SIG-M5 (cell line): ENCODE measurements around the gene TBX15.

Experiments
- DNase-seq: peaks from one replicate; lab custom pipeline; 2025; lab: John Stamatoyannopoulos, UW

TBX15 gene

DNA sequence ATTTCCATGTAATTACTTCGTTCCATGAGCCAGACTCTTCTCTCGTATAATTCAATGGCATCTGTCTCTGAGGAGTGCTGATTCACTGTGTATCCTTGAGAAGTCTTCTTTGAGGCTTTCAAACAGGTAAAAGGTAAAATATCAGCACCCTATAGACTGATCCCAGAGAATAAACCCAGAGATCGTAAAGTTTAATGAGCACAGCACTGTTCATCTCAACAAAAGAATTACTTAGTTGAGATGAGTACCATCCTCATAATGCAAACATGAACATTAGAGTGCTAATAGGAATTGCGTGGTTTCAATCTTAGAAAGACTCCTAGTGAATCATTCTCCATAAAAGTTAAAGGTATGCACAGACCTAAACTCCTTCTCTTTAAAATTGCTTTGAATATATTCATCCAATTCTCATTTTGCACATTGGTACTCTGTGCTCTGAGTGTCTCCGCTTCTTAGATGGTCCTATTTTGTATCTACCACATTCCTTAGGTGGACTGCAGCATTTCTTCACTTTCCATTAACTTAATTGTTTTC lies 97.2 kb downstream of the TBX15 start:
- DNase-seq = no peak

DNA sequence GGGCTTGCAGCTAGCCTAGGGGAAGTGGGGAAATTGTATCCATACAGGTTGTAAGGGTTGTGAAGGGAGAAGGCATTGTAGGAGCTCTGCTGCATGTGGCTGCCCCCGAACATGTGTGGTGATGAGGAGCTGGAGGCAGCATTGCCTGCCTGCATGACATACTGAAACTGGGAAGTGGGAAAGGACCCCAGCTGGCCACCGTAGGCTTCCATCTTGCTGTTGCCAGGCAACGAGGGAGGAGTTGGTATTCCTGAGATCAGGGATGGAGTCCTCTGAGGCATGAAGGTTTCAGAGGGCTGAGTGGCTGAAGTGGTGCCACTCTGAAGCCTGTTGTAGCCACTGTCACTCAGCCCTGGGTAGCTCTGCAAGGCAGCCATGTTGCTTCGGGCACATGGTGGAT lies 103.2 kb downstream of the TBX15 start:
- DNase-seq = no peak

DNA sequence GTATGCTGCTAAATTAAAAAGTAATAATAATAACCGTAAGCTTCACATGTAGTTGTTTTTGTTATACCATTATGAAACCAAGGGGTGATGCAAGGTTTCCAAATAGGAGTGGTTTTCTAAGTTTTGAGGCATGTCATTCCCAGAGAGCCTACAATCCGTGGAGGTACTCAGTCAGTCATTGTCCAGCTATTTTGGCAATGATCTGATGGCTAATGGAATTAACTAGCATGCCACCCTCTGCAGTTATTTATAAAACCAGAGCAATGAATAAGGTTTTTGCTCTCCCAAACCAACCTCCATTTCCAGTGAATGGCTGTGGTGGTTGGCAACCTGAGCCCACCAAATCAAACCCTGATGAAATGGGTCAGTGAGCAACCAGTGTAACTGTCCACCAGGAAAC lies 106.4 kb downstream of the TBX15 start:
- no peak for DNase-seq

DNA sequence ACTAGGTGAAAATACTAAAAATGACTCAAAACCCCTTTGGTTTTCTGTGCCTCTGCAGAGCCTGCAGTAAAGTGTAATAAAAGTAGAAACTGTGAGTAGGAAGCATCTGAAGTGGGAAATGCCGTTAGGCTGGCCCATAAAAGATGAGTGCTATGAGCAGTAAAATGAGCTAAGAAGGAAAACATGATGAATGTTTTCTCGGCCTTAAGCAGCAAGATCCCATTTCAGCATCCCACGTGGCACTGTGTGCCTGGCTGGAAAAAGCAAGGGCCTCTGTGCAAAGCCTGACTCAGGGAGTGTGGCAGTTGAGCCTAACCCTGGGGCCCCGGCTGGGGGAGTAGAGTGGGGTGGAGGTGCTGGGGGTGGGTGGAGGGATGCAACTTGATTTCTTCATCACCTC lies 109.5 kb downstream of the TBX15 start:
- DNase-seq = no peak

DNA sequence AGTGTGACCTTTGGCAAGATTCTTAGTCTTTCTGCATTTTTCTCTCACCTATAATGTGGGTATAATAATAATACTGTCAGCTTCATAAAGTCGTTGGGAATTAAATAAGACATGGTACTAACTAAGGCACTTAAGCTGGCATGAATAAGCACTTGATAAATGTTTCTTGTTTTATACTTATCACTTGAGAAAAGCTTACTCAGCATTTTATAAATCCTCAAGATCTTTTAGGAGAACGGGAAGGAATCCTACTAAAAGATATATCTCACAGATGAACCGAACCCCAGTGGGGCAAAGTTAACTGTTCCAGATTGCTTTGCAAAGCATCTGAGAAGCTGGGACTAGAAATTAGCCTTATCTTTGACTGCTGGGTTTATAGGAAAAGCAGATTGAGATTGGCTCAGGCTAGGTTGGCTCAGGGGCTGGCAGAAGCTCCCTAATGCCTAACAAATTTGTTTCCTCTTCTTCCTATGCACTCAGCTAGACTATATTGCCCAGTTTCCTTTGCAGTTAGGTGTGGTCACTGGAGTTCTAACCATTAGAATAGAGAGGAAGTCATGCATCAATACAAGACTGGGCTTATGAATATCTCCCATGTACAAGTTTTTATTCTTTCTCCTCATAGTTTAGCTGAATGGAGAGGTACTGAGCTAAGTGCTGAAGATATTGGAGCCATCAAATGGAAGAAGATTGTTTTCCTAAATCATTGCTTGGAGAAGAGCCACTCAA lies 110.3 kb downstream of the TBX15 start:
- no peak for DNase-seq

DNA sequence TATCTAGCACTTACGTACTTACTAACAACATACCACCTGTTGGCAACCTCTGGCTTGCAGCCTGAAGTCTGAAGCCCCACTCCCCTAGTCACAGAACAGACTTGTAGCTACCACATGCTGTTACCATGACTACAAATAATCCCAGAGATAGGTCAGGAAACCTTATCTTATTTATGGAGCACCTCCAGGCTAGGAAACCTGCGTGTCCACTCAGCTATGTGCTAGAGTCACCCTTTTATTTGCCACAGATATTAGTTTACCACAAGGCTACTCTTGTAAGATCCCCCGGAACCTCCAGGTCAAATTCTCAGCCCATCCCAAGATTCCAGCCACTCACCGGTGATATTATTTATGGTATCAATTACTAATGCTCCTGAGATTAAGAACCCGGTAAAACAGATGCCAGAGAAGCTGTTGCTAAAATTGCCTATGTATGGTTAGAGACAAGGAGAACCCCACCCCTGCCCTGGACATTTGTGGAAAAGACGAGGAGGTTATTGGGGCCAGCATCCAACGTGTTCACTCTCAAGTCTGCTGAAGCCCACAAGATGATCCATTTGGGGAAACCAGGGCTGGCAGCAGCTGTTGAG lies 116.5 kb downstream of the TBX15 start:
- no peak for DNase-seq

DNA sequence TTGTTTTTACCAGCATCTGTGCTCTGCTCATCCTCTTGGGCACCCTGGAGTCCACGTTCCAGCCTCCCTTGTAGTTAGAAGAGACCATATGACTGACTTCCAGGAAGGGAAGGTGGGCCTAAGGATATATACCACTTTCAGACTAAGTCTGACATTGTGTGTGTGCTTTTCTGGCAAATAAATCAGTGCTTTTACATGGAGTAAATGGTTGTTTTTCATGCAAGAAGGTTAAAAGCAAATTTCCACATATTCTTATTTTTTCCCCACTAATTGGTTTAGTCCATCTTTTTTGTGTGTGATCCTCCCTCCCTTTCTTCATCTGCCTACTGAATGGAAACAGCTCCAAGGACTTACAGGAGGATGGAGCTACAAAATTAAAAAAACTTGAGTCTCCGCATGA lies 119.8 kb downstream of the TBX15 start:
- no peak for DNase-seq

DNA sequence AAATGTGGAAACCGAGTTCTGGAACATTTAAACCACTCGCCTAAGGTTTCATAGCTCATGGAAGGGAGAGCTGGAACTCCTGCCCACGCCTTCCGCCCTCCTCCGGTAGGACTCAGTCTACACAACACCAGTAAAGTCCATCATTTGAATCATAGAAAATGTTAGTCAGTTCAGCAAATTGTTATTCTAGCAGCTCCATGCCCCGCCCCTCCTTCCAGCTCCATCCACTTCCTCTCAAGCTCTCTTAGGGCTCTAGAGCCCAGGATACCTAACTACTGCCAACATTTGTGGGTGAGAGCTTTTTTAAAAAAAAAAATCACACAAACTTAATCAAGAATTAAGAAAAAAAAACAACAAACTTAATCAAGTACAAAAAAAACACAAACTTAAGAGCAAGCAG lies 121.8 kb downstream of the TBX15 start:
- DNase-seq = no peak

DNA sequence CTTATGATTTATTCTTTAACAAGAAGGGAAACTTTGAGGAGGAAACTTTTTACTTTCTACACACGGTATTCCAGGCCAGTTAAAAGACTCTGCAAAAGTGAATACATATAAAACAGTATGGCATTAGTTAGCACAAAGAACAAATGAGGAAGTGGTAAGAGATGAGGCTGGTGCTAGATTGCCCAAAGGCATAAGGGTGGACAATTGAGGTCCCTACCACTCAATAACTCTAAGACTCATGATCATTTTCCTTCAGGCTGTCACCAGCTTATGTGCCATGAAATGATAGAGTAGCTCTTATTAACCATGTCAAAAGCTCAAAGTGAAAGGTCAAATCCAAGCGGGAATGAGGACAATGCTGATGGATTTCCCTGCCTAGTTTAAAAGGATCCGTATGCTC lies 124.5 kb downstream of the TBX15 start:
- DNase-seq = no peak

DNA sequence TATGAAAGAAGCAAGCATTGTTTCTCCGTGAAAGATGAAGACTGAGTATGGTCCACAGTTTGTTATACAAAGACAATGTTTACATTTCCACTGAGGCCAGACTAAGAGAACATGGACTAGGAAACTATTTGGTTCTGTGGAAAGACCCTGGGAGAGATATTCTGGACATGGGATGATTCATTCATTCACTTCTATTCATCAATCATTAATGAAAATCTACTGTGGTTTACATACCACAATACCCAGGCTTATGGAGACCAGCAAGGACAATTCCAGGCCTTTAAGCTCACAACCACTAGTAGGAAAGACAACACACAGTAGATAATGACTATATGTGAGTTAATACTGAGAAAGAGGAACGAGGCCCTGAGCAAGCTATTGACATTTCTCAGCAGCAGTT lies 125.4 kb downstream of the TBX15 start:
- DNase-seq = no peak

DNA sequence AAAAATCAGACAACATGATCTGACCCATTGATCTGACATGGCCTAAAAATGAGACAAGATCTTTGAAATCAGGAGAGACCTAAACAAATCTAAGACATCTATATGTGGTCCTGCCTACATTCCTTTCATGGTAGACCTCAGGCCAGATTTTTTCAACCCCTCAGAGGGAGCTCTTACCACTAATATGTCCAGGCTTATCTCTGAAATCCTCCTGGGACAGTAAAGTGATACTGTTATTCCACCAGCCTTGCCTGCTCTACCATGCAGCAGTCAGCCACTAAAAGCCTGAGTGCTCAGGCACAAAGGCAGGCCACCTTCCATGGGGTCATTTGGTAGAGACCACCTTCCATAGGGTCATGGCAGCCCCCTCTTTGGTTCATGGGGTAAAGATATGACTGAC lies 126.9 kb downstream of the TBX15 start:
- DNase-seq = no peak

DNA sequence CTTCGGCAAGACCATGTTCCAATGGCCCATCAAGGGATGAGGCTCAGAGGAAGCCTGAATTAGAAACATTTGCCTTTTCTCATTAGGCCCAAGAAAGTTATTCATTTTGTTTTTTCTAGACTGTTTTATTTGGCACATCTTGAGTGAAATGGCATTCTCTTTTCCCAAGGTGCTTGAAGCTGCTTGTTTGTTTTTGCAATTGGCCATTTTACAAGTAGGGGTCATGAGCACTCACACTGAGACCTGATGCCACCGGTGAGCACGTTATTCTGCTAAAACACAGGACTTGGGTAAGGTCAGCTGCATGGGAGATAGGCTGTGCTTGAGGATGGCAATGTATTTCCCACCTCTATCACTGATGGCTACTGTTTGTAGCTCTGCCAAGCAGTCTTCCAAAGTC lies 128.1 kb downstream of the TBX15 start:
- no peak for DNase-seq

DNA sequence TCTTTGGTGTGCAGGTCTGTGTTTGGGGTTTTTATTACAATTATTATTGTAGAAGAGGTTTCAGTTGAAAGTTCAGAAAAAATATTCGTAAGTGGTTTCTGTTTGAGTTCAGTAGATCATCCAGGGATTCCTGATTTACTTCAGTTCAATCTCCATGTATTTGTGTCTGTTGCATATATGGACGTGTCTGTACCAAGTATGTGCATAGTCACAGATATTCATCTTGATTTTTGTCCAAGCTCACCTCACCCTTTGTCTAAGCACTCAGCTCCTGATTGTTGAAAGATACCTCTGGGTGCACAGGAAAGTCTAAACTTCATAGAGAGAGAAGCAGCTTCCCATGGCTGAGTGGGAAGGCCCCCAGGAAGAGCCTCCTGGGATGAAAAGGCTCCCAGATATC lies 141.7 kb downstream of the TBX15 start:
- no peak for DNase-seq

DNA sequence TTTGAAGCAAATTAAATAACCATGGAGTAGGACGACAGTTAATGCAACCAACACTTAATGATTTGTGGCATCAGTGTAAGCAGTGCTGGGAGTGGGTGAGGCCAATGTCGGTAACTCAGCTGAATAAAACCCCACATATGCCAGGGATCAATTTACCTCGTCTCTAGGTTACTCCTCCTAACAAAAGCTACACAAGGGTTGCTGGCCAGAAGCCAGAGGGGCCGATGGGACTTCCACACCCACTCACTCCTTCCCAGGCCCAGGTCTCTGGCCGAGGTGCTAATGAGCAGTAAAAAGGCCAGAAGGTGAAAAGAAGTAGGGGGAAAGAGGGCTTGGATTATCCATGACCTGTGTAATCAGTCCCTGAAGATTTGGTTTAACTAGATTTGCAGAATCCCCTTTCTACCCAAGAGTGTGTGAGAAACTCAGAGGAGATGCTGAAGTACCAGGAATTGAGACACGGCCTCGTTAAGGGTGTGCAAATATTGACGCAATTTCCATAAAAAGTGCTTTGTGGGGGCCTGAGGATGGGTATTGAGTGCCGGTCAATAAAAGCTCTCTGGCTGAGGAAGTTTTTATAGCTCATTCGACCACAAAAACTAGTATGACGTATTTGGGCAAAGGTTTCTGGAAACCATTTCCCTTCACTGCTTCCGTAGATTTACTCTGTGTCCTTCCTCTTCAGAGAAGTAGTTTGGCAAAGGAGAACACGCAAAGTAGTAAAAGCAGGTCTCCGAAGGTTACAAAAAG lies 145.5 kb downstream of the TBX15 start:
- no peak for DNase-seq

DNA sequence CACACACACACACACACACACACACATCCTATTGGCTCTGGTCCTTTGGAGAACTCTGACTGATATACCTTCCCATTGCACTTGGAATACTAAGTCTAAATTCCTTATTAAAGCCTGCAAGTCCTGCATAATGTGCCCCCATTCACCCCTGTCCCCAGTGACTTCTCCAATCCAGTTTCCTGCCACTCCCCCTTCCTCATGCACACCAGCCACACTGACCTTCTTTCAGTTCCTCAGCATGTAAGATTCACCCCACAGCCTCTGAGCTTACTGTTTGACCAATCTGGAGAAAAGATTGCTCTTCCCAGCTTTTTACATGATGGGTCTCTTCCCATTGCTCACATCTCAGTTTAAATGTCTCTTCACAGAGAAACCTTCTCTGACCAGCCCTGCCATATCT lies 146.6 kb downstream of the TBX15 start:
- DNase-seq = no peak
